K562 (cell line): Measurements from ENCODE around the gene SLFNL1. TPM values are rescaled to one million over a fixed set of nuclear protein-coding genes. Genes with fewer than 3 reads are reported as not detected.
A peak's percentile ranks its signal among the peaks of the same experiment; 100 is the strongest.

ENCODE experiments used
- ASH1L ChIP-seq: fragments of 450-650 bp; IDR thresholded peaks from 2 replicates; pipeline ENCODE4 v1.6.1; 2018; ENCODE audit warnings: borderline replicate concordance, mild to moderate bottlenecking, low read depth; ENCODE audit not compliant: partially characterized antibody
- SP2 ChIP-seq: IDR thresholded peaks from 2 replicates; pipeline ENCODE4 v1.6.1; 2011; ENCODE audit warnings: mild to moderate bottlenecking, low read depth, low read length, moderate library complexity; ENCODE audit not compliant: poor library complexity, severe bottlenecking; ENCODE audit errors: extremely low read depth
- TEAD4 ChIP-seq, 2 experiments: sonication (generic) in 1 of 2; formaldehyde crosslinking in 1 of 2; IDR thresholded peaks; 2 replicates each; pipeline versions ENCODE4 v1.6.1 to v1.8.0; 2012 to 2022; ENCODE audit warnings: borderline replicate concordance in 1 of 2, inconsistent platforms in 1 of 2, low read length in 1 of 2, mild to moderate bottlenecking in 1 of 2, missing genetic modification reagents in 1 of 2
- ZC3H4 ChIP-seq: sonication (generic); formaldehyde crosslinking; IDR thresholded peaks from 2 replicates; pipeline ENCODE4 v1.9.0; 2021; ENCODE audit warnings: missing genetic modification reagents, borderline replicate concordance
- polyA plus RNA-seq, 8 experiments: library from polyadenylated mRNA; depleted of rRNA in 4 of 8; stranded (reverse) in 5 of 8; unstranded in 3 of 8; fragments of >200 nt; fragmentation: Nextera tagmentation in 2 of 8; fragmentation: Illumina TruSeq in 1 of 8; extraction: Ambion mirVana in 2 of 8; extraction: Trizol in 1 of 8; gene quantifications; 2 replicates each; pipeline versions ENCODE4 v1.2.1 to v1.2.3, GENCODE V29; 2011 to 2014; ENCODE audit warnings: inconsistent platforms in 1 of 8, missing spikeins in 1 of 8
- total RNA-seq, 7 experiments: library from RNA; depleted of rRNA in 6 of 7; stranded (reverse); fragments of >200 nt in 6 of 7; fragmentation: Illumina TruSeq in 2 of 7; extraction: Trizol in 2 of 7; gene quantifications; 2 replicates each; pipeline versions ENCODE4 v1.2.1 to v1.2.3, GENCODE V29; 2011 to 2021; ENCODE audit warnings: low replicate concordance in 1 of 7
- TF ChIP-seq, protein P1 (sequence below): fragments of 450-650 bp; IDR thresholded peaks from 2 replicates; pipeline ENCODE4 v1.6.1; 2016; ENCODE audit warnings: mild to moderate bottlenecking, moderate library complexity
- TF ChIP-seq, protein P2 (sequence below): fragments of 450-650 bp; IDR thresholded peaks from 2 replicates; pipeline ENCODE4 v1.6.1; 2016
- TF ChIP-seq, protein P3 (sequence below): fragments of 250-450 bp; sonication (Bioruptor Pico); IDR thresholded peaks from 2 replicates; pipeline ENCODE4 v1.8.0; 2021; ENCODE audit warnings: moderate library complexity, mild to moderate bottlenecking, inconsistent platforms
- TF ChIP-seq, protein P4 (sequence below): sonication (generic); formaldehyde crosslinking; IDR thresholded peaks from 2 replicates; pipeline ENCODE4 v1.8.1; 2023; ENCODE audit warnings: mild to moderate bottlenecking, missing genetic modification reagents

The SLFNL1 gene
- total and polyA plus RNA-seq, 9 of the 15 experiments (the other 6 are each of a cell fraction or from before 2014, with no cell fraction given): 0.05 to 0.14 (median 0.06) TPM; not detected in 5

DNA sequence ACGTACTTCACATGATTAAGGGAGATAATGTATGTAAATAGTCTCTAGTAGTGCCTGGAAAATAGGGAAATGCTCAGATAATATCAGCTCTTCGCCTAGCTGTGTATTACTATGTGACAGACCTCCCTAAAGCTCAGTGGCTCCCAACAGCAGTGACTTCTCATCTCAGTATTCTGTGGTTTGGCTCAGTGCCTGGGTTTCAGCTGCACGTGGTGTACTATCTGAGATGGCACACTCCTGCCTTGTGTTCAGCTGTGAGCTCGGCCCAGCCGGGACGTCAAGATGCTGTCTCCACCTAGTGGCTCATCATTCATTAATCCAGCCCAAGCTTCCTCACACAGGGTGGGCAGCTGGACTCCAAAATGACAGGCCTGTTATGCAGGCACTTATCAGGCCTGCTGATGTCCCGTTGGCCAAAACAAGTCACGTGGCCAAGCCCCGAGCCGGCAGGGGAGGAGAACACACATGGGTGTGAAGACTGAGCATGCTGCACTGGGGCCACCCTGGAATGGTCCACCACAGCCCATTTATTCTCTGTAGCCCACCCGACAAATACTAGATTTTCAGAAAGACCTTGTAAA, 17.8 kb downstream of the SLFNL1 start (continued):
- TF ChIP-seq, protein P1, sequence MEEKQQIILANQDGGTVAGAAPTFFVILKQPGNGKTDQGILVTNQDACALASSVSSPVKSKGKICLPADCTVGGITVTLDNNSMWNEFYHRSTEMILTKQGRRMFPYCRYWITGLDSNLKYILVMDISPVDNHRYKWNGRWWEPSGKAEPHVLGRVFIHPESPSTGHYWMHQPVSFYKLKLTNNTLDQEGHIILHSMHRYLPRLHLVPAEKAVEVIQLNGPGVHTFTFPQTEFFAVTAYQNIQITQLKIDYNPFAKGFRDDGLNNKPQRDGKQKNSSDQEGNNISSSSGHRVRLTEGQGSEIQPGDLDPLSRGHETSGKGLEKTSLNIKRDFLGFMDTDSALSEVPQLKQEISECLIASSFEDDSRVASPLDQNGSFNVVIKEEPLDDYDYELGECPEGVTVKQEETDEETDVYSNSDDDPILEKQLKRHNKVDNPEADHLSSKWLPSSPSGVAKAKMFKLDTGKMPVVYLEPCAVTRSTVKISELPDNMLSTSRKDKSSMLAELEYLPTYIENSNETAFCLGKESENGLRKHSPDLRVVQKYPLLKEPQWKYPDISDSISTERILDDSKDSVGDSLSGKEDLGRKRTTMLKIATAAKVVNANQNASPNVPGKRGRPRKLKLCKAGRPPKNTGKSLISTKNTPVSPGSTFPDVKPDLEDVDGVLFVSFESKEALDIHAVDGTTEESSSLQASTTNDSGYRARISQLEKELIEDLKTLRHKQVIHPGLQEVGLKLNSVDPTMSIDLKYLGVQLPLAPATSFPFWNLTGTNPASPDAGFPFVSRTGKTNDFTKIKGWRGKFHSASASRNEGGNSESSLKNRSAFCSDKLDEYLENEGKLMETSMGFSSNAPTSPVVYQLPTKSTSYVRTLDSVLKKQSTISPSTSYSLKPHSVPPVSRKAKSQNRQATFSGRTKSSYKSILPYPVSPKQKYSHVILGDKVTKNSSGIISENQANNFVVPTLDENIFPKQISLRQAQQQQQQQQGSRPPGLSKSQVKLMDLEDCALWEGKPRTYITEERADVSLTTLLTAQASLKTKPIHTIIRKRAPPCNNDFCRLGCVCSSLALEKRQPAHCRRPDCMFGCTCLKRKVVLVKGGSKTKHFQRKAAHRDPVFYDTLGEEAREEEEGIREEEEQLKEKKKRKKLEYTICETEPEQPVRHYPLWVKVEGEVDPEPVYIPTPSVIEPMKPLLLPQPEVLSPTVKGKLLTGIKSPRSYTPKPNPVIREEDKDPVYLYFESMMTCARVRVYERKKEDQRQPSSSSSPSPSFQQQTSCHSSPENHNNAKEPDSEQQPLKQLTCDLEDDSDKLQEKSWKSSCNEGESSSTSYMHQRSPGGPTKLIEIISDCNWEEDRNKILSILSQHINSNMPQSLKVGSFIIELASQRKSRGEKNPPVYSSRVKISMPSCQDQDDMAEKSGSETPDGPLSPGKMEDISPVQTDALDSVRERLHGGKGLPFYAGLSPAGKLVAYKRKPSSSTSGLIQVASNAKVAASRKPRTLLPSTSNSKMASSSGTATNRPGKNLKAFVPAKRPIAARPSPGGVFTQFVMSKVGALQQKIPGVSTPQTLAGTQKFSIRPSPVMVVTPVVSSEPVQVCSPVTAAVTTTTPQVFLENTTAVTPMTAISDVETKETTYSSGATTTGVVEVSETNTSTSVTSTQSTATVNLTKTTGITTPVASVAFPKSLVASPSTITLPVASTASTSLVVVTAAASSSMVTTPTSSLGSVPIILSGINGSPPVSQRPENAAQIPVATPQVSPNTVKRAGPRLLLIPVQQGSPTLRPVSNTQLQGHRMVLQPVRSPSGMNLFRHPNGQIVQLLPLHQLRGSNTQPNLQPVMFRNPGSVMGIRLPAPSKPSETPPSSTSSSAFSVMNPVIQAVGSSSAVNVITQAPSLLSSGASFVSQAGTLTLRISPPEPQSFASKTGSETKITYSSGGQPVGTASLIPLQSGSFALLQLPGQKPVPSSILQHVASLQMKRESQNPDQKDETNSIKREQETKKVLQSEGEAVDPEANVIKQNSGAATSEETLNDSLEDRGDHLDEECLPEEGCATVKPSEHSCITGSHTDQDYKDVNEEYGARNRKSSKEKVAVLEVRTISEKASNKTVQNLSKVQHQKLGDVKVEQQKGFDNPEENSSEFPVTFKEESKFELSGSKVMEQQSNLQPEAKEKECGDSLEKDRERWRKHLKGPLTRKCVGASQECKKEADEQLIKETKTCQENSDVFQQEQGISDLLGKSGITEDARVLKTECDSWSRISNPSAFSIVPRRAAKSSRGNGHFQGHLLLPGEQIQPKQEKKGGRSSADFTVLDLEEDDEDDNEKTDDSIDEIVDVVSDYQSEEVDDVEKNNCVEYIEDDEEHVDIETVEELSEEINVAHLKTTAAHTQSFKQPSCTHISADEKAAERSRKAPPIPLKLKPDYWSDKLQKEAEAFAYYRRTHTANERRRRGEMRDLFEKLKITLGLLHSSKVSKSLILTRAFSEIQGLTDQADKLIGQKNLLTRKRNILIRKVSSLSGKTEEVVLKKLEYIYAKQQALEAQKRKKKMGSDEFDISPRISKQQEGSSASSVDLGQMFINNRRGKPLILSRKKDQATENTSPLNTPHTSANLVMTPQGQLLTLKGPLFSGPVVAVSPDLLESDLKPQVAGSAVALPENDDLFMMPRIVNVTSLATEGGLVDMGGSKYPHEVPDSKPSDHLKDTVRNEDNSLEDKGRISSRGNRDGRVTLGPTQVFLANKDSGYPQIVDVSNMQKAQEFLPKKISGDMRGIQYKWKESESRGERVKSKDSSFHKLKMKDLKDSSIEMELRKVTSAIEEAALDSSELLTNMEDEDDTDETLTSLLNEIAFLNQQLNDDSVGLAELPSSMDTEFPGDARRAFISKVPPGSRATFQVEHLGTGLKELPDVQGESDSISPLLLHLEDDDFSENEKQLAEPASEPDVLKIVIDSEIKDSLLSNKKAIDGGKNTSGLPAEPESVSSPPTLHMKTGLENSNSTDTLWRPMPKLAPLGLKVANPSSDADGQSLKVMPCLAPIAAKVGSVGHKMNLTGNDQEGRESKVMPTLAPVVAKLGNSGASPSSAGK: peak; percentile 92
- TF ChIP-seq, protein P2, sequence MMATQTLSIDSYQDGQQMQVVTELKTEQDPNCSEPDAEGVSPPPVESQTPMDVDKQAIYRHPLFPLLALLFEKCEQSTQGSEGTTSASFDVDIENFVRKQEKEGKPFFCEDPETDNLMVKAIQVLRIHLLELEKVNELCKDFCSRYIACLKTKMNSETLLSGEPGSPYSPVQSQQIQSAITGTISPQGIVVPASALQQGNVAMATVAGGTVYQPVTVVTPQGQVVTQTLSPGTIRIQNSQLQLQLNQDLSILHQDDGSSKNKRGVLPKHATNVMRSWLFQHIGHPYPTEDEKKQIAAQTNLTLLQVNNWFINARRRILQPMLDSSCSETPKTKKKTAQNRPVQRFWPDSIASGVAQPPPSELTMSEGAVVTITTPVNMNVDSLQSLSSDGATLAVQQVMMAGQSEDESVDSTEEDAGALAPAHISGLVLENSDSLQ: peak; percentile 87
- TF ChIP-seq, protein P3, sequence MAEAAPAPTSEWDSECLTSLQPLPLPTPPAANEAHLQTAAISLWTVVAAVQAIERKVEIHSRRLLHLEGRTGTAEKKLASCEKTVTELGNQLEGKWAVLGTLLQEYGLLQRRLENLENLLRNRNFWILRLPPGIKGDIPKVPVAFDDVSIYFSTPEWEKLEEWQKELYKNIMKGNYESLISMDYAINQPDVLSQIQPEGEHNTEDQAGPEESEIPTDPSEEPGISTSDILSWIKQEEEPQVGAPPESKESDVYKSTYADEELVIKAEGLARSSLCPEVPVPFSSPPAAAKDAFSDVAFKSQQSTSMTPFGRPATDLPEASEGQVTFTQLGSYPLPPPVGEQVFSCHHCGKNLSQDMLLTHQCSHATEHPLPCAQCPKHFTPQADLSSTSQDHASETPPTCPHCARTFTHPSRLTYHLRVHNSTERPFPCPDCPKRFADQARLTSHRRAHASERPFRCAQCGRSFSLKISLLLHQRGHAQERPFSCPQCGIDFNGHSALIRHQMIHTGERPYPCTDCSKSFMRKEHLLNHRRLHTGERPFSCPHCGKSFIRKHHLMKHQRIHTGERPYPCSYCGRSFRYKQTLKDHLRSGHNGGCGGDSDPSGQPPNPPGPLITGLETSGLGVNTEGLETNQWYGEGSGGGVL: no peak
- TF ChIP-seq TEAD4 (IDR thresholded peaks at IDR 0.05; ENCODE audit: low read length) (peak; percentile 97), TEAD4 (CRISPR knock-in tag; IDR thresholded peaks at IDR 0.05; ENCODE audit: borderline replicate concordance) (no peak), SP2 (no peak), ZC3H4 (CRISPR knock-in tag) (no peak), ASH1L (no peak)
- TF ChIP-seq, protein P4, sequence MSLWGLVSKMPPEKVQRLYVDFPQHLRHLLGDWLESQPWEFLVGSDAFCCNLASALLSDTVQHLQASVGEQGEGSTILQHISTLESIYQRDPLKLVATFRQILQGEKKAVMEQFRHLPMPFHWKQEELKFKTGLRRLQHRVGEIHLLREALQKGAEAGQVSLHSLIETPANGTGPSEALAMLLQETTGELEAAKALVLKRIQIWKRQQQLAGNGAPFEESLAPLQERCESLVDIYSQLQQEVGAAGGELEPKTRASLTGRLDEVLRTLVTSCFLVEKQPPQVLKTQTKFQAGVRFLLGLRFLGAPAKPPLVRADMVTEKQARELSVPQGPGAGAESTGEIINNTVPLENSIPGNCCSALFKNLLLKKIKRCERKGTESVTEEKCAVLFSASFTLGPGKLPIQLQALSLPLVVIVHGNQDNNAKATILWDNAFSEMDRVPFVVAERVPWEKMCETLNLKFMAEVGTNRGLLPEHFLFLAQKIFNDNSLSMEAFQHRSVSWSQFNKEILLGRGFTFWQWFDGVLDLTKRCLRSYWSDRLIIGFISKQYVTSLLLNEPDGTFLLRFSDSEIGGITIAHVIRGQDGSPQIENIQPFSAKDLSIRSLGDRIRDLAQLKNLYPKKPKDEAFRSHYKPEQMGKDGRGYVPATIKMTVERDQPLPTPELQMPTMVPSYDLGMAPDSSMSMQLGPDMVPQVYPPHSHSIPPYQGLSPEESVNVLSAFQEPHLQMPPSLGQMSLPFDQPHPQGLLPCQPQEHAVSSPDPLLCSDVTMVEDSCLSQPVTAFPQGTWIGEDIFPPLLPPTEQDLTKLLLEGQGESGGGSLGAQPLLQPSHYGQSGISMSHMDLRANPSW (CRISPR knock-in tag): no peak; the same call in 1 of the 2 replicates
